ENCODE results near the gene TCERG1L.

TCERG1L gene

DNA sequence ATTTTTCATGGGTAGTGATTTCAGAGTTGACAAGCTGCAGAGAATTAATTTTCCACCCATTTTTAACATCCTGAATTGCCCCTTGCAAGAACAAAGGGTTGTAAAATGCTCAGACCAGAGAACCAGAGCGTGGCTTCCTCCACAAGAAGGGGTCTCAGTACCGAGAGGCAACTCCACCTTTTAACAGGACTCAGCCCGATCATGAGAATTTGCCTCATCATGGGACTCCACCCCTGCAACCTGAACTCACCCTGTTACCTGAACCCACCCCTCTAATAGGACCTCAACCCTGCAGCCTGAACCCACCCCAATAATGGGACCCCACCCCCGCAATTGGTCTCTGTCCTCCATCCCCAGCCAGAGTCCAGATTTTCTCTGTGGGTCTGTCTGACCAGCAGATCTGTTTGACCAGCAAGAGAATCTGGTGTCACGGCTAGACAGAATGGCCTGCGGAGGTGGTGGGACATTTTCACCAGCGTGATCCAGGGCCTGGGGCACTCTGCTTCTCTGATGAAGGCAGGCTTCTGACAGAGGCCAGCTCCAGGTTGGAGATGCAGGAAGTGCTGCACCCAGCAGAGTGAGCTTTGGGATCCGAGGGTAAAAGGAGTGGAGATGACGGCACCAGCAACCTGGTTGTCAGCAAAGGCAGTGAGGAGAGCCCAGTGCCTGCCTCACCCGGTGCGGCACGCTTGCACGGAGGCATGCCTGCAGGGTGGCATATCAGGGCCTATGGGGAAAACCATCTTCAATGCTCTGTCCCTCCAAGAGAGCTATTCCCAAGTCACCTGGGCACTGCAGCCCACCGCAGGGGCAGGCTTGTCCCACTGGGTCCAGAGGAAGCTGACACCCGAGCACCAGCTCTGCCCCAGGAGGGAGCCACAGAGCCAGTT lies 136.6 kb downstream of the TCERG1L start:
- no peaks in the 10 kb centered on the region for H3K4me1 ChIP-seq (ENCODE audit: control insufficient read depth in 1 of 2, insufficient read depth in 2 of 2, low read length in 2 of 2)
- H3K9me3 ChIP-seq (ENCODE audit: control insufficient read depth in 1 of 2, low read length in 2 of 2), result peaks cover 14 to 25% of the 10 kb centered on the region in 2 donors
- H3K27me3 ChIP-seq (ENCODE audit: control insufficient read depth in 1 of 2, insufficient read depth in 2 of 2, low read length in 2 of 2), result no peaks in the 10 kb centered on the region
- H3K27ac ChIP-seq (ENCODE audit: low read depth, low read length), result no peak overlapping the region
- no peak overlapping the region for H3K9ac ChIP-seq (ENCODE audit: low read depth in 1 of 2, low read length in 2 of 2)
- H3K36me3 ChIP-seq (ENCODE audit: control insufficient read depth in 1 of 2, insufficient read depth in 2 of 2, low read length in 2 of 2), result no peaks in the 10 kb centered on the region
- no peak overlapping the region for H3K4me3 ChIP-seq (ENCODE audit: low read depth in 1 of 2, low read length in 2 of 2)

DNA sequence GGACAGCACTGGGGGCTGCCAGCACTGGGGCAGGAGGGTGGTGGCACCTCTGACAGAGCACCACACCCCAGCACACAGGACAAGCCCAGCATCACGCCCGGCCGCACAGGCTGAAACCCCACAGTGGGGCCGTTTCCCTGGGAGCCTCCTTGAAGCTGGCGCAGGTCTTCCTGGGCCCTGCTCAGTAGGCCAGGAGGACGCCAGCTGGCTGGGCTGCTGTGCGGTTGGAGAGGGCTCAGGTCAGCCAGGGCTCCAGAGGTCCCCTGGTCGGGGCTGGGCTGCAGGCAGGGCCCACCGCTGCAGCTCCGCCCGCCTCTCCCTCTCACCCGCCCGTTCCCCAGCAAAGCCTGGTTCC lies 137.3 kb downstream of the TCERG1L start:
- Histone ChIP-seq H3K27ac (ENCODE audit: low read depth, low read length) (no peak overlapping the region), H3K9ac (ENCODE audit: low read depth in 1 of 2, low read length in 2 of 2) (no peak overlapping the region), H3K9me3 (ENCODE audit: control insufficient read depth in 1 of 2, low read length in 2 of 2) (peaks cover 14 to 25% of the 10 kb centered on the region in 2 donors), H3K4me3 (ENCODE audit: low read depth in 1 of 2, low read length in 2 of 2) (no peak overlapping the region), H3K4me1 (ENCODE audit: control insufficient read depth in 1 of 2, insufficient read depth in 2 of 2, low read length in 2 of 2) (no peaks in the 10 kb centered on the region), H3K27me3 (ENCODE audit: control insufficient read depth in 1 of 2, insufficient read depth in 2 of 2, low read length in 2 of 2) (no peaks in the 10 kb centered on the region), H3K36me3 (ENCODE audit: control insufficient read depth in 1 of 2, insufficient read depth in 2 of 2, low read length in 2 of 2) (no peaks in the 10 kb centered on the region)

DNA sequence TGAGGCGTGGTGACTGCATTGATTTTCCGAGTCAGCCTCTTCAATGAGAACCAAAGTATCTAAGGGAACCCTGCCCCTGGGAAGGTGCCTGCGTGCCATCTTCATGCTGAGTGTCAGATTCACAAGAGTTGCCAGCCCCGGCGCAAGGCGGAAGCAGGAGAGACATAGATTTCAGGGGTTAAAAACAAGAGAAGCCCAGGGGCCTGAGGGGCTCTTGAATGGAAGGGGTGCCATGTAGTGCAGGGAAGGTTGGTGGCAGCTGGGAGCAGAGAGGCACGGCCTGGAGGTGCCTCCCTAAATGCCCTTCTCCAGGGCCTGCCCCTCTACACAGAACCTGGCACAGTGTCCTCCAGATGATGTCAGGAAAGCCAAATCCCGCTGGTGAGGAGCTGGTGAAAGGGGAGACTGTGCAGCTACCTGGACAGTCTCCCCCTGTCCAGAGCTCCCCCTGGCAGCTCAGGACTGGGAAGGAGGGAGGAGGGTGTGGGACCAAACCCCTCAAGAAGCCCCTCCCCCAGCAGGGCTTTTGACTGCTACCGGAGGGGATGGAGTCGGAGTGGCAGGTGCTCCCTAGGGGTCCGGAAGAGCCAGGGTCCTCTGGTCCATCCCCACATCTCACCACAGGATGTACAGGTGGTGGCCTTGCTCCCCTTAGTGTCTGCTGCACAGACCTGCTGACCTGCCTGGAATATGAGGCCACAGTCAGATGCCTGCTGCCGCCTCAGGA lies 137.9 kb downstream of the TCERG1L start:
- H3K9ac ChIP-seq (ENCODE audit: low read depth in 1 of 2, low read length in 2 of 2), result no peak overlapping the region
- peaks cover 14 to 25% of the 10 kb centered on the region in 2 donors for H3K9me3 ChIP-seq (ENCODE audit: control insufficient read depth in 1 of 2, low read length in 2 of 2)
- no peaks in the 10 kb centered on the region for H3K27me3 ChIP-seq (ENCODE audit: control insufficient read depth in 1 of 2, insufficient read depth in 2 of 2, low read length in 2 of 2)
- H3K4me1 ChIP-seq (ENCODE audit: control insufficient read depth in 1 of 2, insufficient read depth in 2 of 2, low read length in 2 of 2), result no peaks in the 10 kb centered on the region
- H3K36me3 ChIP-seq (ENCODE audit: control insufficient read depth in 1 of 2, insufficient read depth in 2 of 2, low read length in 2 of 2), result no peaks in the 10 kb centered on the region
- no peak overlapping the region for H3K27ac ChIP-seq (ENCODE audit: low read depth, low read length)
- no peak overlapping the region for H3K4me3 ChIP-seq (ENCODE audit: low read depth in 1 of 2, low read length in 2 of 2)

DNA sequence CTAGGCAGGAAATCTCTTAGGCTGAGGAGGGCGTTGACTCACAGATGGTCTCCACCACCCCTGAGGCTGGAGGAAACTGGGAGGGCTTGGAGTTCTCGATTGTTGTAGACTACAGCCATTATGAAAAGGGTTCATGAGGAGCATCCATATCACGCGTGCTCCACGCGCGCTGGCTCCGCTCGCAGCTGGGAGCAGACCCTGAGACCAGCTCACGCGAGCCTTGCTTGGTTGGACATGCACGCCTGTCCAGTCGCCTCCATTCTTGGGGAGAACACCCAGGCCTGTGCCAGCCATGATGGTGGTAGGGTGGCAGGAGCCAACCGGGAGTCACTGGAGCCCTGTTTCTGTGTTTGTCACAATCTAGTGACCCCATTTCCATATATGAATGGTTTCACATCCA lies 139.1 kb downstream of the TCERG1L start:
- H3K4me1 ChIP-seq (ENCODE audit: control insufficient read depth in 1 of 2, insufficient read depth in 2 of 2, low read length in 2 of 2), result no peaks in the 10 kb centered on the region
- peaks cover 14 to 24% of the 10 kb centered on the region in 2 donors for H3K9me3 ChIP-seq (ENCODE audit: control insufficient read depth in 1 of 2, low read length in 2 of 2)
- H3K4me3 ChIP-seq (ENCODE audit: low read depth in 1 of 2, low read length in 2 of 2), result no peak overlapping the region
- H3K27ac ChIP-seq (ENCODE audit: low read depth, low read length), result no peak overlapping the region
- H3K9ac ChIP-seq (ENCODE audit: low read depth in 1 of 2, low read length in 2 of 2), result no peak overlapping the region
- no peaks in the 10 kb centered on the region for H3K36me3 ChIP-seq (ENCODE audit: control insufficient read depth in 1 of 2, insufficient read depth in 2 of 2, low read length in 2 of 2)
- H3K27me3 ChIP-seq (ENCODE audit: control insufficient read depth in 1 of 2, insufficient read depth in 2 of 2, low read length in 2 of 2), result no peaks in the 10 kb centered on the region

DNA sequence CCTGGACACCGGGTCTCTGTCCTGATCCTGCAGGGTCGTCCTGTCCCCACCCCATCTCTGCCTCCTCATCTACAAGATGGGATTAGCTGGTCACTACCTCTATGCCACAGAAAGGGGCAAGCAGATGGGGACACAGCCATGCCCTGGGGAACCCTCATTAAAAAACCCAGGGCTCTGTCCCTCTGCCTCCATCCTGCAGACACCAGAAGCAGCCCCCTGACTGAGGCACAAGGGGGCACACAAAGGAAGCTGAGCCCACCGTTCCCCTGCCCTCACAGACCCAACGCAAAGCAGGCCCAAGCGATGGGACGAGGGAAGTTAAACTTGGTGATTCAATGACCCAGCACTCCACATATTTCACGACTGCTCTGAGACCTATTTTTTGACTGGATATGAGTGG lies 142.4 kb downstream of the TCERG1L start:
- Histone ChIP-seq H3K9me3 (ENCODE audit: control insufficient read depth in 1 of 2, low read length in 2 of 2) (no peaks in the 10 kb centered on the region), H3K9ac (ENCODE audit: low read depth in 1 of 2, low read length in 2 of 2) (no peak overlapping the region), H3K27ac (ENCODE audit: low read depth, low read length) (no peak overlapping the region), H3K4me3 (ENCODE audit: low read depth in 1 of 2, low read length in 2 of 2) (no peak overlapping the region), H3K4me1 (ENCODE audit: control insufficient read depth in 1 of 2, insufficient read depth in 2 of 2, low read length in 2 of 2) (no peaks in the 10 kb centered on the region), H3K36me3 (ENCODE audit: control insufficient read depth in 1 of 2, insufficient read depth in 2 of 2, low read length in 2 of 2) (no peaks in the 10 kb centered on the region), H3K27me3 (ENCODE audit: control insufficient read depth in 1 of 2, insufficient read depth in 2 of 2, low read length in 2 of 2) (no peaks in the 10 kb centered on the region)

DNA sequence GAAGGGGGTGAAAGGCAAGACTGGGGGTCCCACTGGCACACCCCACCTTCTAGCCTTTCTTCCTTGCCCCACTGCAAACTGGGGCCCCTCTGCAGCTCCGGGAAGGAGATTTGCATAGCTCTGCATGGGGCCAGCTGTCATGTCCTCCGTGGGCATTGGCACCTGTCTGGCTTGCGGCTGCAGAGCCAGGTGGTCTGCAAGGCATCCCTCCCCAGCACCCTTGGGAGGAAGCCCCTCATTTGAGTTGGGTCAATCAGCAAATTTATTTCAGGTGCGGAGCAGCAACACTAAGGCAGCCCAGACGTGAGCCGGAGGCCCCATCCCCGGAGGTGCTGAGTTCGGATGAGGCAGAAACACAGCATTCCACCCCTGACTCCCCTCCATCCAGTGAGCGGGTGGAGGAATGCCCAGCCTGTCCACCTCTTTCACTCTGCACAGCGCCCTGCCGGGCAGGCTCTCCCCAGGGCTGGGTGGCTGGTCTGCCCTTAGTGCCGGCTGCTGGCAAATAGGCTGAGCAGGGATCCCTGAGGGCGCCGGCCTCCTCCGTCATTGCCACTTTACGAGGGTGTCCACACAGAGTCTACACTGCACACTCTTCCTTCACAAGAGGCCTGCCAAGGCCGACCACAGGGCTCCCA lies 143.2 kb downstream of the TCERG1L start:
- no peak overlapping the region for H3K27ac ChIP-seq (ENCODE audit: low read depth, low read length)
- H3K9ac ChIP-seq (ENCODE audit: low read depth in 1 of 2, low read length in 2 of 2), result no peak overlapping the region
- no peak overlapping the region for H3K4me3 ChIP-seq (ENCODE audit: low read depth in 1 of 2, low read length in 2 of 2)
- H3K4me1 ChIP-seq (ENCODE audit: control insufficient read depth in 1 of 2, insufficient read depth in 2 of 2, low read length in 2 of 2), result no peaks in the 10 kb centered on the region
- no peaks in the 10 kb centered on the region for H3K9me3 ChIP-seq (ENCODE audit: control insufficient read depth in 1 of 2, low read length in 2 of 2)
- no peaks in the 10 kb centered on the region for H3K27me3 ChIP-seq (ENCODE audit: control insufficient read depth in 1 of 2, insufficient read depth in 2 of 2, low read length in 2 of 2)
- H3K36me3 ChIP-seq (ENCODE audit: control insufficient read depth in 1 of 2, insufficient read depth in 2 of 2, low read length in 2 of 2), result no peaks in the 10 kb centered on the region

DNA sequence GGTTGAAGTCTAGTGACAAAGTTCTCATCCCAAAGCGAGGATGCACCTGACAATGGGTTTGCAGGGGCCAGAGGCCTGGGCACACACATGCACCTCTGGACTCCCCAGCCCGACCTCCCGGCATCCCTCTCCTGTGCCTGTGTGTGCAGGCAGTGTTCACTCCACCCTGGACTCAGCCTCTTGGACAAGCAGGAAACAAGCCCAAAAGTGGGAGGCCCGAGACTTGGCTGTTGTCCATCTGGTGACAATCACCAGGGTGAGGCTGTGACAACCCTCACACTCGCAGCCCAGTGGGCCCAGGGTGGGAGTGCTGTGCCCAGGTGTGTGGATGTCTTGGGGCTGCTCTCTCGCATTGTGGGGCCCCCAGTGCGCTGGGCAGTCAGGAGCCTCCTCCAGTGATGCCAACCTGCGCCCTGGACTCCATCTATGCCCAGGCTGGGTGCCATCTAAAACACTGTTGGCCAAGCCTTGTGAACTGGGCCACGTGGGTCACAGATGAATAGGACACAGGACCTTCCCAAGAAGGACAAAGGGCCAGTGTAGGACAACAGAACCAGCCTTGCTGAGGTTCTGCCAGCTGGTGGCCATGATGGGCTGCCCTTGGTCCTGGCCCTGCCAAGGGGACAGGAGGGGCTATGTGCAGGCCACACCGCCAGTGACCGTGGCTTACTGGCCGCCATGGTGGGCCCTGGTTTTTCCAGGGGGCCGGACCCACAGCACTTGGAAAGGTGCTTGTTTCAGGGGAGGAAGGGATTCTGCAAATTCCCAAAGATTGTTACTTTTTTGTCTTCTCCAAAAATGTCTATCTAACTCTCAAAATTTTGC lies 144.3 kb downstream of the TCERG1L start:
- Histone ChIP-seq H3K27ac (ENCODE audit: low read depth, low read length) (no peak overlapping the region), H3K9me3 (ENCODE audit: control insufficient read depth in 1 of 2, low read length in 2 of 2) (no peaks in the 10 kb centered on the region), H3K4me1 (ENCODE audit: control insufficient read depth in 1 of 2, insufficient read depth in 2 of 2, low read length in 2 of 2) (no peaks in the 10 kb centered on the region), H3K27me3 (ENCODE audit: control insufficient read depth in 1 of 2, insufficient read depth in 2 of 2, low read length in 2 of 2) (no peaks in the 10 kb centered on the region), H3K4me3 (ENCODE audit: low read depth in 1 of 2, low read length in 2 of 2) (no peak overlapping the region), H3K36me3 (ENCODE audit: control insufficient read depth in 1 of 2, insufficient read depth in 2 of 2, low read length in 2 of 2) (no peaks in the 10 kb centered on the region), H3K9ac (ENCODE audit: low read depth in 1 of 2, low read length in 2 of 2) (no peak overlapping the region)

DNA sequence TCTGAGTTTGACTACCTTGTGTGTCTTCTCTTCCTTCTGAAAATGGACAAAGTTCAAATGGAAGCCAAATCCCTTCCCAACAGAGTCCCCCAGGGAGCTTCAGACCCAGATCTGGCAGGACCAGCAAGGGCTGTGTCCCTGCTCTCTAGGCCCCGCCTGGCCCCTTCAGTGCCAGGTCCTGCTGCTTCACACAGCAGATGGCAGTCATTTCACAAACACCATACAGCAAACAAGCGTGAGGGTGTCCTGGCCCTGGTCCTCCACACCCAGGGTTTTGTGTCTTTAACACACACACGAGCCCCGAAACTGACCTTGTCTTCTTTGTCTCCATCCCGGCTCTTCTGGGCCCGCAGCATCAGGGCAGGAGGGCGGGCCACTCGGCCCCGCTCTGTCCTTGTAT lies 145.0 kb downstream of the TCERG1L start:
- Histone ChIP-seq H3K27me3 (ENCODE audit: control insufficient read depth in 1 of 2, insufficient read depth in 2 of 2, low read length in 2 of 2) (no peaks in the 10 kb centered on the region), H3K4me1 (ENCODE audit: control insufficient read depth in 1 of 2, insufficient read depth in 2 of 2, low read length in 2 of 2) (no peaks in the 10 kb centered on the region), H3K36me3 (ENCODE audit: control insufficient read depth in 1 of 2, insufficient read depth in 2 of 2, low read length in 2 of 2) (no peaks in the 10 kb centered on the region), H3K4me3 (ENCODE audit: low read depth in 1 of 2, low read length in 2 of 2) (no peak overlapping the region), H3K27ac (ENCODE audit: low read depth, low read length) (no peak overlapping the region), H3K9ac (ENCODE audit: low read depth in 1 of 2, low read length in 2 of 2) (no peak overlapping the region), H3K9me3 (ENCODE audit: control insufficient read depth in 1 of 2, low read length in 2 of 2) (no peaks in the 10 kb centered on the region)

DNA sequence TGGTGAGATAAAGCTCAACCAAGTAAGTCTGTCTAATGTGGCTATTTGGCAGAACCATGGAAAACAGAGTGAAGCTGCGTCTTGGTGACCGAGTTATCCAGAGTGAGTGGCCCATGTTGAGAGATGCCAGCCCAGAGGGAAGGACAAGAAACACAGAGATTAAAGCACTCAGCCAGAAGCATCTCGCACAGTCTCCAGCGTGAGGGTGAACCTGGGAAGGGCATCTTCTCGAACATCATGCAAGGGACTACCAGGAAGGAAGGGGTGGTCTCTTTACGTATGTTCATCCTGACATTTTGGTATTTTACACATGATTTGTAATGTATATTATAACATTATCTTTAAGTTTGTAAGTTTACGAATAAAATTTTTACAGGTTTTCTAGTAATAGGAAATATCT lies 146.4 kb downstream of the TCERG1L start:
- H3K27ac ChIP-seq (ENCODE audit: low read depth, low read length), result no peak overlapping the region
- H3K4me1 ChIP-seq (ENCODE audit: control insufficient read depth in 1 of 2, insufficient read depth in 2 of 2, low read length in 2 of 2), result no peaks in the 10 kb centered on the region
- no peaks in the 10 kb centered on the region for H3K36me3 ChIP-seq (ENCODE audit: control insufficient read depth in 1 of 2, insufficient read depth in 2 of 2, low read length in 2 of 2)
- H3K9me3 ChIP-seq (ENCODE audit: control insufficient read depth in 1 of 2, low read length in 2 of 2), result no peaks in the 10 kb centered on the region
- H3K27me3 ChIP-seq (ENCODE audit: control insufficient read depth in 1 of 2, insufficient read depth in 2 of 2, low read length in 2 of 2), result peaks cover 0 to 3% of the 10 kb centered on the region in 2 donors
- H3K9ac ChIP-seq (ENCODE audit: low read depth in 1 of 2, low read length in 2 of 2), result no peak overlapping the region
- H3K4me3 ChIP-seq (ENCODE audit: low read depth in 1 of 2, low read length in 2 of 2), result no peak overlapping the region

Data from duodenal mucosa (tissue), 2 donors.